KOPT-K1 (cell line): Measurements from ENCODE around the gene PRUNE2.

ENCODE experiments used
- H3K27ac ChIP-seq: fragments of 200-600 bp; sonication (generic); 2 replicates; pipeline ENCODE4 v1.5.1; 2016; ENCODE audit warnings: antibody characterized with exemption, mild to moderate bottlenecking, low read depth, low read length; ENCODE audit not compliant: poor library complexity, severe bottlenecking
- H3K36me3 ChIP-seq: fragments of 200-600 bp; sonication (generic); 2 replicates; pipeline ENCODE4 v1.5.1; 2017; ENCODE audit warnings: antibody characterized with exemption, mild to moderate bottlenecking, low read length, moderate library complexity; ENCODE audit not compliant: insufficient read depth
- H3K9me3 ChIP-seq: fragments of 200-600 bp; sonication (generic); 2 replicates; pipeline ENCODE4 v1.5.1; 2017; ENCODE audit warnings: antibody characterized with exemption, low read length, mild to moderate bottlenecking; ENCODE audit not compliant: insufficient read depth, poor library complexity, severe bottlenecking

PRUNE2 gene

DNA sequence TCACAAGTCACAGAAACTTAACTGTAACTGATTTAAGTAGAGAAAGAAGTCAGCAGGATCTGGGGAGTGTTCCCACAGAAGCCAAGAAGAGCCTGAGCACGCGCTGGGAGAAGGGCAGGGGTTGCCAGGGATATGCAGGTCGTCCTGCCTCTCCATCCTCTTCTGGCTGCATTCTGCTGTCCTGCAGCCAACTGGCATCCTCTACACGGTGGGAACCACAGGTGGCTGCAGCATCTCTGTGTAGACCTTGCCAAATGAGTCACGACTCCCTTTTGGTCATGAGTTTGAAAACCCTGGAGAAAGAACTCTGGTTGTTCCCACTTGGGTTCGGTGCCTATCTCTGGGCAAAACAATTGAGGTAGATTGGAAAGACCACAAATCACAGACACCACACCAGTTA lies 180.0 kb downstream of the PRUNE2 start:
- no peak overlapping the region for H3K27ac ChIP-seq
- no peaks in the 10 kb centered on the region for H3K9me3 ChIP-seq
- no peaks in the 10 kb centered on the region for H3K36me3 ChIP-seq

DNA sequence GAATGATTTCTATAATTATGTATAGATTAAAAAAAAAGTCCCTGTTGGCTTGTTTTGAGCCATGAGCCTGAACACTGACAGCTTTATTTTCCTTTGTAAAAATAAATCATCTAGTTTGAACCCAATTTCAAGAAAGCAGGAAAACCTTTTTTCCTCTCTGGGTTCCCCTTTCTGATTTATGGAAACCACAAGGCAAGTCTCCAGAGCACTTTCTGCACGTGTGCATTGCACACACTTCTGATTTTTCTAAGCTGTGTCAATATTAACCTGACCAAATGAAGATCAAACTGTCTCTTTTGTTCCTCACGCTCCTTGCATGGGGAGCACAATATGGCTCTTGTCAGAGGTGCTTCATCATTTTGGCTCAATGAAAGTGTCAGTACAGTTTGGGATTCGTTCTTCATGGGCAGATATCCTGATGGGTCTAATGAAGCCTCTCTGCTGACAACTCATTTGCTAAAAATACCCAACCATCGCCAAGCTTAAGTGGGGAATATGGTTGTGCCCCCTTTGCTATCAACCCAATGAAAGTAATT lies 180.8 kb downstream of the PRUNE2 start:
- Histone ChIP-seq H3K36me3 (no peaks in the 10 kb centered on the region), H3K27ac (no peak overlapping the region), H3K9me3 (no peaks in the 10 kb centered on the region)

GRCh38 chr9:76720245-76720644 lies 185.7 kb downstream of the PRUNE2 start:
- Histone ChIP-seq H3K27ac (no peak overlapping the region), H3K36me3 (no peaks in the 10 kb centered on the region), H3K9me3 (no peaks in the 10 kb centered on the region)

- H3K9me3 ChIP-seq, result no peaks in the 10 kb centered on the region
- no peaks in the 10 kb centered on the region for H3K36me3 ChIP-seq
- no peak overlapping the region for H3K27ac ChIP-seq
These were observed 187.7 kb downstream of the PRUNE2 start for GRCh38 chr9:76718166-76718565.

- H3K9me3 ChIP-seq, result no peaks in the 10 kb centered on the region
- no peak overlapping the region for H3K27ac ChIP-seq
- H3K36me3 ChIP-seq, result no peaks in the 10 kb centered on the region
These were observed 188.3 kb downstream of the PRUNE2 start for GRCh38 chr9:76717613-76718012.

- no peak overlapping the region for H3K27ac ChIP-seq
- H3K9me3 ChIP-seq, result no peaks in the 10 kb centered on the region
- no peaks in the 10 kb centered on the region for H3K36me3 ChIP-seq
These were observed 188.7 kb downstream of the PRUNE2 start for GRCh38 chr9:76717176-76717575.

GRCh38 chr9:76716085-76716672 lies 189.7 kb downstream of the PRUNE2 start:
- H3K27ac ChIP-seq, result no peak overlapping the region
- H3K9me3 ChIP-seq, result no peaks in the 10 kb centered on the region
- no peaks in the 10 kb centered on the region for H3K36me3 ChIP-seq

GRCh38 chr9:76713381-76713780 lies 192.5 kb downstream of the PRUNE2 start:
- no peaks in the 10 kb centered on the region for H3K9me3 ChIP-seq
- no peaks in the 10 kb centered on the region for H3K36me3 ChIP-seq
- H3K27ac ChIP-seq, result no peak overlapping the region

DNA sequence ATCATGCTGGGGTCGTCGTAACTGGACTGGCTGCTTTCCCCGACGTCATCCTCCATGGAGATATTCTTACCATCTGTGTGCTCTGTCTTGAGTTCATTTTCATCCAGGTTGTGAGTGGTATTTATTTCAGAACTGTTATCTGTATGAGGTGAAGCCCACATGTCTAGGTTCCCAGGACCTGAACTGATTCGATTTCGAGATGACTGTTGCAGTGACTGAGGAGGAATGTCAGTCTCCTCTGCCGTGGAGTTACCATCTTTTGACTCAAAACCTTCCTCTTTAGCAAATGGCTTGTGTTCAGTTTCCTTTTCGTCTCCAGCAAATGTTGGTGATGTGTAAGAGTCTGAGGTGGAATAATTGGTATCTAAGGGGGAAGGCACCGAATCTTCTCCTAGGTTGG lies 196.9 kb downstream of the PRUNE2 start:
- Histone ChIP-seq H3K9me3 (no peaks in the 10 kb centered on the region), H3K27ac (no peak overlapping the region)

GRCh38 chr9:76707510-76707909 lies 198.4 kb downstream of the PRUNE2 start:
- no peaks in the 10 kb centered on the region for H3K9me3 ChIP-seq
- no peak overlapping the region for H3K27ac ChIP-seq
- H3K36me3 ChIP-seq, result no peaks in the 10 kb centered on the region

More for the DNA sequence above, 196.9 kb downstream of the PRUNE2 start:
- no peaks in the 10 kb centered on the region for H3K36me3 ChIP-seq

DNA sequence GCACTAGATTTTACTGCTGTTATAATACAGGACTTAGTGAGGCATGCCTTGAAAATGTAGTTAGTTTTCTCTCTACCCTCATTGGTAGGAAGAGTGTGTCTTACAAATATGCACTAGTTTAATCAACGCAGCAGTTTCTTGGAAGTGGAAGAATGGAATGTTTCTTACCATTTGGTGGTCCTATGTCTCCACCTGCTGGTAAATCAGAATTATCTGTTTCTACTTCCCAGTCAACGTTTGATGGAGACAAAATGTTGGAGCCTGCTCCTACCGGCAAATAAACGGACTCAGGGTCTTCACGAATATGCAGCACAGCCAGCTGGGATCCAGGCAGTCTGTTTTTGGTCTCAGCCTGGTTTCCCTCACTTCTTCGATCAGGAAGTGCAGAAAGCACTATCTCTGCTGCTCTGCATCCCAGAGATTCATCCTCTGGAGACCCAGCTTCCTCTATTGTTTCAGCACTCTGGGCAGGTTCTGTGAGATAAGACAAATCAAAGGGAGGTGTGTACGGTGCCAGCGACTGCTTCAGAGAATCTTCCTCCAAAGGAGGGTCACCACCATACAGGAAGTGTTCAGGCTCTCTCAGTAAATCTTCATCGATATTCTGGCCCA lies 201.2 kb downstream of the PRUNE2 start:
- no peaks in the 10 kb centered on the region for H3K9me3 ChIP-seq
- no peak overlapping the region for H3K27ac ChIP-seq
- H3K36me3 ChIP-seq, result no peaks in the 10 kb centered on the region

GRCh38 chr9:76703270-76703669 lies 202.6 kb downstream of the PRUNE2 start:
- no peaks in the 10 kb centered on the region for H3K36me3 ChIP-seq
- H3K9me3 ChIP-seq, result no peaks in the 10 kb centered on the region
- no peak overlapping the region for H3K27ac ChIP-seq

DNA sequence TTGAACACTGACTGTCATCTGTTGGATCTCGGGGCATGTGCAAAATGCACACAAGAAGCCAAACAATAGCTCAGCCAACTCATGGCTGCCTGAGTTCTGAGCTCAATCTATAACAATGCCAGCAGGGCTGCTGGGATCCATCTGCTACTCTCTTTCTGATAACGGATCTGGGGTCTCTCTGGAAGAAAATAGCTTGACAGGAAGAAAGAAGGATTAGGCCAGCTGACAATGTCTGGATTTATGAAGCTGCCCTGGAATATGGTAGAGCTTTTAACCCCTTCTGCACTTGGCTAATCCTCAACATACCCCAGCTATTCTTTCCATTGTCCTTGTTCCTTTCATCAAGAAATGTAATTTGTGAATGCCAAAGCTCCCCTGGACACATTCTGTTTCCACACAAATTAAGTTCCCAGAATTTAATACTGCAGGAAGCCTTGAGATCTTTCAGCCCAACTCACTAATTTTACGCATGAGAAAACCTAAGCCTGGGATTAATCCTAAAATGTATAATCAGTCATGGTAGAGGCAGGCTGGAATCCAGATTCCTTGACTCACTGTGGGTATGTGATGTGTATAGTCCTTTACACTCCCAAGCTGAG lies 204.4 kb downstream of the PRUNE2 start:
- no peak overlapping the region for H3K27ac ChIP-seq
- no peaks in the 10 kb centered on the region for H3K36me3 ChIP-seq
- H3K9me3 ChIP-seq, result no peaks in the 10 kb centered on the region

GRCh38 chr9:76700916-76701315 lies 205.0 kb downstream of the PRUNE2 start:
- Histone ChIP-seq H3K36me3 (no peaks in the 10 kb centered on the region), H3K9me3 (no peaks in the 10 kb centered on the region), H3K27ac (no peak overlapping the region)

GRCh38 chr9:76699971-76700370 lies 205.9 kb downstream of the PRUNE2 start:
- Histone ChIP-seq H3K36me3 (no peaks in the 10 kb centered on the region), H3K27ac (no peak overlapping the region)

GRCh38 chr9:76697554-76697953 lies 208.4 kb downstream of the PRUNE2 start:
- no peaks in the 10 kb centered on the region for H3K9me3 ChIP-seq
- no peaks in the 10 kb centered on the region for H3K36me3 ChIP-seq
- H3K27ac ChIP-seq, result no peak overlapping the region

More at GRCh38 chr9:76699971-76700370, 205.9 kb downstream of the PRUNE2 start:
- H3K9me3 ChIP-seq, result no peaks in the 10 kb centered on the region
